ENCODE results near the gene KRTAP3-3.

DNA sequence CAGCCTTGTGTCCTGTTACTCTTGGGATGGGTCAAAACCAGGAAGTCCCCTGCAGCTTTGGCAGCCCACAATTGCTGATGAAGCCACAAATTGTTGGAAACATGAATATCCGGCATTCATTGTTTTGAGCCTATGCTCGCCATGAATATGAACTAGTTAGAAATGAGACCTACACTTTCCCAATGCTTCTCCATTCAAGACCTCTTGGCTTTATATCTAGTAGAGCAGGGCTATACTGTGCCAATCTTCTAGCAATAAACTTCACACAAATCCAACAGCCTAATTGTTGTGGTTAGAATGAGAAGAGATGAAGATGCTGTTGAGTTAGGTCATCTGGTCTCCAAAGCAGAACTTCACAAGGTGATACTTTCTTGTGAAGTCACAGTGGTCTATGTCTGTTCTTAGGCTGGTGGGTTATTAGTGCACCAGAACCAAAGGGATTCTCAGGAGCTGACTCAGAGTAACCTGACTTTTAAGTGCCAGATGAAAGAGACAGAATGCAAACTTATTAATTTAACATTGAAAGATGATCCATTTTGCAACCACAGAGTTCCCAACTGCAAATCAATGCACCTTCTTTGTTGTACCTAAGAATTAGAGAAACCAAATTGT is 42.8 kb downstream of the KRTAP3-3 start:
- TF ChIP-seq CTCF (conservative IDR thresholded peaks at IDR 0.05; ENCODE audit: low read length) (no peak), EZH2phosphoT487 (IDR thresholded peaks at IDR 0.05; ENCODE audit: borderline replicate concordance) (no peak)

All from Loucy (cell line).